GM12892 (cell line): ENCODE measurements around the gene MED31.

Source experiments
- POLR2A ChIP-seq: IDR thresholded peaks from 2 replicates; pipeline ENCODE4 v1.6.1; 2011; ENCODE audit warnings: low read depth, low read length, control low read depth
- POLR2AphosphoS5 ChIP-seq: IDR thresholded peaks from 2 replicates; pipeline ENCODE4 v1.6.1; 2011; ENCODE audit warnings: low read depth, low read length, control low read depth

GRCh38 chr17:6596941-6597340 is 54.5 kb downstream of the MED31 start:
- TF ChIP-seq POLR2AphosphoS5 (no peak), POLR2A (no peak)
